NCI-H446 (cell line): ENCODE data around the gene OR6M1.

Experiments used
- DNase-seq, 2 experiments: peaks; one replicate each; lab custom pipeline; 2025; lab: John Stamatoyannopoulos, UW

OR6M1 gene

GRCh38 chr11:123775715-123776549, 30.2 kb downstream of the OR6M1 start:
- no peak for DNase-seq

DNA sequence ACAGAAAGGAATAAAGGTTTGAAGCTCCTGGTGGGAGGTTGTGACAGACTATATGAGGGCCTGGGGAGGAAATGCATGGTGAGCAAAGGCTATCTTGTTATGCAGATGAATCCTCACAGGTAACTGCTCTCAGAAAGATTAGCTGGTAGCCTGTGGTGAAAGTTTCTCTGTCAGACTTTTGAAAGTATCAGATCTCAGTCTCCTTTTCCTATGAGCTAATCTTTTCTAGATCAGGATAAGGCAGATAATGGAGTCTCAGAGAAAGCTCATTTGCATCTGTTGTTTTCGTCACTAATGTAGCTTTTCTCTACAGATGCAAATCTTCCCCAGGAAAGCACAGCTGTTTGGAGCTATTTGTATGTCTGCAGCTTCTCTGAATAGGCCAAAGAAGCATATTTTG, 30.9 kb downstream of the OR6M1 start:
- no peak for DNase-seq

GRCh38 chr11:123773959-123774358, 32.2 kb downstream of the OR6M1 start:
- no peak for DNase-seq

GRCh38 chr11:123773026-123773425, 33.1 kb downstream of the OR6M1 start:
- DNase-seq = no peak

GRCh38 chr11:123771664-123772063, 34.5 kb downstream of the OR6M1 start:
- DNase-seq = no peak

- no peak for DNase-seq
Observed at GRCh38 chr11:123770712-123771111, 35.4 kb downstream of the OR6M1 start.

GRCh38 chr11:123765601-123766000, 40.5 kb downstream of the OR6M1 start:
- no peak for DNase-seq

GRCh38 chr11:123762422-123762821, 43.7 kb downstream of the OR6M1 start:
- no peak for DNase-seq

GRCh38 chr11:123760894-123761293, 45.3 kb downstream of the OR6M1 start:
- no peak for DNase-seq

- DNase-seq = no peak
Observed at GRCh38 chr11:123757976-123758375, 48.2 kb downstream of the OR6M1 start.

DNA sequence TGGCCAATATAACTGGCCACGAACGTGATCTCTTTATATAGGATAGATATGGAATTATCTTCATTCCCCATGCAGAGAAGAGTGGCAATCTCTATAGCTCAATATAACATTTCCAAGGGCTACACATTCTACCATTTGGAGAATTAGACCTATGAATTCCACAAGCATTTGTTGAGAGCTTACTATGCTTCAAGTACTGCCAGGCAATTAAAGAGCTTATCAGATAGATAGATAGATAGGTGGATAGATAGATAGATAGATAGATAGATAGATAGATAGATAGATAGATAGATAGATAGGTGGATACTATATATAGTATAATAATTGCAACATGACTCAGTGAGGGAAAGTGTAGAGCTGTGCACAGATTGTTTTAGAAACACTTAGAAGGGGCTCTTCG, 50.3 kb downstream of the OR6M1 start:
- no peak for DNase-seq
